DOHH2 (cell line): ENCODE data around the gene CELF1.

Experiments used
- H3F3A ChIP-seq: fragments of 200-600 bp; sonication (generic), shearing (Covaris generic); 2 replicates; pipeline ENCODE4 v1.6.0; 2016; ENCODE audit warnings: antibody characterized with exemption, mild to moderate bottlenecking; ENCODE audit not compliant: control insufficient read depth, insufficient read depth
- H3K27ac ChIP-seq: fragments of 200-600 bp; sonication (generic); 2 replicates; pipeline ENCODE4 v1.5.1; 2014; ENCODE audit warnings: low read depth, mild to moderate bottlenecking, low read length, moderate library complexity
- H3K27me3 ChIP-seq: fragments of 200-600 bp; sonication (generic); 2 replicates; pipeline ENCODE4 v1.6.1; 2014; ENCODE audit warnings: mild to moderate bottlenecking, low read length, mixed read lengths; ENCODE audit not compliant: control insufficient read depth
- H3K36me3 ChIP-seq: fragments of 200-600 bp; sonication (generic); 2 replicates; pipeline ENCODE4 v1.6.1; 2014; ENCODE audit warnings: mild to moderate bottlenecking, low read length, moderate library complexity, mixed read lengths; ENCODE audit not compliant: control insufficient read depth
- H3K4me1 ChIP-seq: fragments of 200-600 bp; sonication (generic); 2 replicates; pipeline ENCODE4 v1.6.1; 2014; ENCODE audit warnings: mild to moderate bottlenecking, low read length, mixed read lengths; ENCODE audit not compliant: control insufficient read depth
- H3K4me2 ChIP-seq: fragments of 200-600 bp; sonication (generic); 2 replicates; pipeline ENCODE4 v1.6.0; 2014; ENCODE audit warnings: mild to moderate bottlenecking, low read length, moderate library complexity
- H3K4me3 ChIP-seq: fragments of 200-600 bp; sonication (generic); 2 replicates; pipeline ENCODE4 v1.5.1; 2014; ENCODE audit warnings: mild to moderate bottlenecking, low read length, mixed read lengths
- H3K79me2 ChIP-seq: fragments of 200-600 bp; sonication (generic); 2 replicates; pipeline ENCODE4 v1.6.1; 2014; ENCODE audit warnings: mild to moderate bottlenecking, low read length, mixed read lengths; ENCODE audit not compliant: control insufficient read depth
- H3K9me2 ChIP-seq: fragments of 200-600 bp; sonication (generic); replicated peaks from 2 replicates; pipeline ENCODE4 v1.6.1; 2014; ENCODE audit warnings: mild to moderate bottlenecking, low read length, mixed read lengths; ENCODE audit not compliant: control insufficient read depth
- H3K9me3 ChIP-seq: fragments of 200-600 bp; sonication (generic); 2 replicates; pipeline ENCODE4 v1.6.1; 2014; ENCODE audit warnings: antibody characterized with exemption, low read length, mixed read lengths; ENCODE audit not compliant: control insufficient read depth, insufficient read depth
- H4K20me1 ChIP-seq: fragments of 200-600 bp; sonication (generic); 2 replicates; pipeline ENCODE4 v1.6.0; 2014; ENCODE audit warnings: low read depth, mild to moderate bottlenecking, antibody characterized with exemption, low read length, moderate library complexity; ENCODE audit not compliant: control insufficient read depth, insufficient read depth
- EZH2phosphoT487 ChIP-seq: fragments of 200-600 bp; sonication (generic); IDR thresholded peaks from 2 replicates; pipeline ENCODE4 v1.6.1; 2017; ENCODE audit warnings: borderline replicate concordance, mild to moderate bottlenecking, antibody characterized with exemption, low read length, moderate library complexity, mixed read lengths
- TF ChIP-seq, protein P1 (sequence below): fragments of 200-600 bp; sonication (generic); IDR thresholded peaks from one replicate; pipeline ENCODE4 v1.5.1; 2014; ENCODE audit warnings: antibody characterized with exemption, mild to moderate bottlenecking, low read depth, low read length; ENCODE audit not compliant: poor library complexity, severe bottlenecking

The CELF1 gene

DNA sequence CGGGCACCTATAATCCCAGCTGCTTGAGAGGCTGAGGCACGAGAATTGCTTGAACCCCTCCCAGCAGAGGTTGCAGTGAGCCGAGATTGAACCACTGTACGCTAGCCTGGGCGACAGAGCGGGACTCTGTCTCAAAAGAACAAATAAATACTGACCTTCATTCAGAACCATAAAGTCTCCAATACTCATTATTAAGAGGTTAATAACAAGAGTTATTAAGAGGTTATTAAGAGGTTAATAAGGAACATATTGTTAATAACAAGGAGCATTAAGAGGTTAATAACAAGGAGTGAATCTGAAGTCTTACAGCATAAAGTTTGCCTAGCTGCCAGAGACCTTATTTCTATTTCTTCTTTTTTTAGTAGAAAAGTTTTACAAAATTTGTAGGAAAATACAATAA lies 7.6 kb downstream of the CELF1 start:
- Histone ChIP-seq H3K27me3 (no peaks in the 10 kb centered on the region), H3K4me1 (peaks cover 26% of the 10 kb centered on the region), H3K4me2 (no peak overlapping the region), H4K20me1 (peaks cover 31% of the 10 kb centered on the region), H3F3A (no peaks in the 10 kb centered on the region), H3K36me3 (peaks cover 50% of the 10 kb centered on the region), H3K27ac (no peak overlapping the region), H3K9me3 (no peaks in the 10 kb centered on the region), H3K9me2 (no peaks in the 10 kb centered on the region), H3K4me3 (no peak overlapping the region), H3K79me2 (peaks cover 100% of the 10 kb centered on the region)
- TF ChIP-seq, protein P1, sequence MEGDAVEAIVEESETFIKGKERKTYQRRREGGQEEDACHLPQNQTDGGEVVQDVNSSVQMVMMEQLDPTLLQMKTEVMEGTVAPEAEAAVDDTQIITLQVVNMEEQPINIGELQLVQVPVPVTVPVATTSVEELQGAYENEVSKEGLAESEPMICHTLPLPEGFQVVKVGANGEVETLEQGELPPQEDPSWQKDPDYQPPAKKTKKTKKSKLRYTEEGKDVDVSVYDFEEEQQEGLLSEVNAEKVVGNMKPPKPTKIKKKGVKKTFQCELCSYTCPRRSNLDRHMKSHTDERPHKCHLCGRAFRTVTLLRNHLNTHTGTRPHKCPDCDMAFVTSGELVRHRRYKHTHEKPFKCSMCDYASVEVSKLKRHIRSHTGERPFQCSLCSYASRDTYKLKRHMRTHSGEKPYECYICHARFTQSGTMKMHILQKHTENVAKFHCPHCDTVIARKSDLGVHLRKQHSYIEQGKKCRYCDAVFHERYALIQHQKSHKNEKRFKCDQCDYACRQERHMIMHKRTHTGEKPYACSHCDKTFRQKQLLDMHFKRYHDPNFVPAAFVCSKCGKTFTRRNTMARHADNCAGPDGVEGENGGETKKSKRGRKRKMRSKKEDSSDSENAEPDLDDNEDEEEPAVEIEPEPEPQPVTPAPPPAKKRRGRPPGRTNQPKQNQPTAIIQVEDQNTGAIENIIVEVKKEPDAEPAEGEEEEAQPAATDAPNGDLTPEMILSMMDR, result no peak
- no peak for TF ChIP-seq EZH2phosphoT487

DNA sequence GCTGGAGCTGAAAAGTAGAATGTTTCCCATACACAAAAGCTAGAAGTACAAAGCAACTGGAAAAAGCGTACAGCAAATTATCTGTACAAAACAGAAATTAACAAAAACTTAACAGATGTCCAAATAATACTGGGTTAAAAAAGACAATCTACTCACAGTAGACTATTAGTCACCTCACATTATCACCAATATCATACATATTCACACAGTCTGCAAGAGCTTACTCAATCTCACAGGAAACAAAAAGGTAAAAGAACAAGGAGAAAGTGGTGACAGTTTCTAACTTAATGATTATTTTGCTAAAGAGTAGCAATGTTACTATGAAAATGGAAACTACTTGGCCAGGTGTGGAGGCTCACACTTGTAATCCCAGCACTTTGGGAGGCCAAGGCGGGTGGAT lies 11.9 kb downstream of the CELF1 start:
- Histone ChIP-seq H3K4me2 (no peak overlapping the region), H3K27me3 (no peaks in the 10 kb centered on the region), H4K20me1 (peaks cover 29% of the 10 kb centered on the region), H3K79me2 (peaks cover 100% of the 10 kb centered on the region), H3K36me3 (peaks cover 36% of the 10 kb centered on the region), H3K9me2 (no peaks in the 10 kb centered on the region), H3K9me3 (no peaks in the 10 kb centered on the region), H3K4me3 (no peak overlapping the region), H3F3A (no peaks in the 10 kb centered on the region; the same call in 1 of the 2 replicates), H3K4me1 (peaks cover 48% of the 10 kb centered on the region), H3K27ac (no peak overlapping the region)
- TF ChIP-seq EZH2phosphoT487, result no peak
- TF ChIP-seq, protein P1, result no peak

DNA sequence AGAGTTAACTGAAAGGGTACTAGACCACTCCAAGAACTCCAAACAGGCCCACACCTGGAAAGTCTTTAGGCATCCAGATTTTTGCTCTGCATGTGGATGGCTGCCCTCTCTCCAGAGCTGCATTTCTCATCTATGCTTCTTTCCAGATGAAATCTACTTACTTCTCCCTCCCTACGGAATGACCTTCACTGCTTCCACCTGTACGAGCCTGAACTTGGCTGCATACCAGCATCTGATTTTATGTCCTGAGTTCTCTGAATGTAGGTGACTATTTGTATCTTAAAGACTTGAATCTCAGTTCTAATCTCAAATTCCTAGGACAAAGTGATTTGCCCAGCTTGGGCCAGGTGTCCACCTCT lies 13.3 kb downstream of the CELF1 start:
- H3F3A ChIP-seq, result no peaks in the 10 kb centered on the region; the same call in 1 of the 2 replicates

More for the DNA sequence above, 13.3 kb downstream of the CELF1 start:
- peaks cover 30% of the 10 kb centered on the region for H4K20me1 ChIP-seq
- H3K4me3 ChIP-seq, result no peak overlapping the region
- peaks cover 100% of the 10 kb centered on the region for H3K79me2 ChIP-seq
- H3K4me2 ChIP-seq, result no peak overlapping the region
- no peaks in the 10 kb centered on the region for H3K9me3 ChIP-seq
- peaks cover 40% of the 10 kb centered on the region for H3K36me3 ChIP-seq
- H3K27ac ChIP-seq, result no peak overlapping the region
- H3K27me3 ChIP-seq, result no peaks in the 10 kb centered on the region
- no peaks in the 10 kb centered on the region for H3K9me2 ChIP-seq
- peaks cover 57% of the 10 kb centered on the region for H3K4me1 ChIP-seq
- TF ChIP-seq, protein P1, result no peak
- no peak for TF ChIP-seq EZH2phosphoT487
